Measurements from ENCODE around the gene VPS13C. TPM values are rescaled to one million over a fixed set of nuclear protein-coding genes. Genes with fewer than 3 reads are reported as not detected.

Gene VPS13C
- total RNA-seq, 1 donor from 2014 or later = 100 TPM

DNA sequence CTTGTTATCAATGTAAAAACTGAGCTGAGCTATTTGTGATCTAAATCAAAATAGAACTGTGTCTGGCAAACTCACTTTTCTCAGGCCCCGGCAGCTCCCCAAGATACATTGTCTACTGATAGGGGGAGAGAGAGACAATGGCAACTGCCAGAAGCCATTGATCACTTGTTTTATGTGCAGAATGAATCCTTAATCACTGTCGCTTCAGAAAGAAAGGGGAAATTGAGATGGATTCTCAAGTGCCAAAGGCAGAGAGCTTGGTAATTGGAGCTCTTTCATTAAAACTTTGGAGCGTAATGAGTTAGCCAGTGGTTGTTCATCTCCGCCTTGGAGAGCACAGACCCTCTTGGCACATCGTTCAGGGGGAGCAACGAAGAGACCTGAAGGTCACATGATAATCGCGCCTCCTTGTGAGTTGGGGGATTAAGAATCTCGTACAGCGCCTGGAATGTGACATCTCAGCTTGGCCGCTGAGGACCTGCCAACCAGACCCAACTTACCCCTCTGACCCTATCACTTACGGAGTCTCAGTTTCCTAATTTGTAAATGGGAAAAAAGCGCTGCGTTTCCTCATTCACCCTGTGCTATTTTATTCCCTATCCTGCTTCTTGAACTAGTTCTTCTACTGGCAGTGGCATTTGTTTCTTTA lies 252.8 kb downstream of the VPS13C start:
- Histone ChIP-seq H3K27ac (no peak overlapping the region), H3K9me3 (no peaks in the 10 kb centered on the region), H3K4me1 (no peaks in the 10 kb centered on the region), H3K4me3 (no peak overlapping the region), H3K36me3 (no peaks in the 10 kb centered on the region), H3K27me3 (ENCODE audit: low read depth) (no peaks in the 10 kb centered on the region)
- DNase-seq (no peak), ATAC-seq (no peak)
- intact Hi-C loops (cut with DNase I) = no loop called here
- TF ChIP-seq, protein P1, sequence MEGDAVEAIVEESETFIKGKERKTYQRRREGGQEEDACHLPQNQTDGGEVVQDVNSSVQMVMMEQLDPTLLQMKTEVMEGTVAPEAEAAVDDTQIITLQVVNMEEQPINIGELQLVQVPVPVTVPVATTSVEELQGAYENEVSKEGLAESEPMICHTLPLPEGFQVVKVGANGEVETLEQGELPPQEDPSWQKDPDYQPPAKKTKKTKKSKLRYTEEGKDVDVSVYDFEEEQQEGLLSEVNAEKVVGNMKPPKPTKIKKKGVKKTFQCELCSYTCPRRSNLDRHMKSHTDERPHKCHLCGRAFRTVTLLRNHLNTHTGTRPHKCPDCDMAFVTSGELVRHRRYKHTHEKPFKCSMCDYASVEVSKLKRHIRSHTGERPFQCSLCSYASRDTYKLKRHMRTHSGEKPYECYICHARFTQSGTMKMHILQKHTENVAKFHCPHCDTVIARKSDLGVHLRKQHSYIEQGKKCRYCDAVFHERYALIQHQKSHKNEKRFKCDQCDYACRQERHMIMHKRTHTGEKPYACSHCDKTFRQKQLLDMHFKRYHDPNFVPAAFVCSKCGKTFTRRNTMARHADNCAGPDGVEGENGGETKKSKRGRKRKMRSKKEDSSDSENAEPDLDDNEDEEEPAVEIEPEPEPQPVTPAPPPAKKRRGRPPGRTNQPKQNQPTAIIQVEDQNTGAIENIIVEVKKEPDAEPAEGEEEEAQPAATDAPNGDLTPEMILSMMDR (IDR thresholded peaks at IDR 0.05) = no peak

Other genes with a start within 250 kb of the VPS13C start
- gene C2CD4A, start 6.5 kb upstream of the VPS13C start, total RNA-seq = 0.18 TPM
- gene C2CD4B, start 104.8 kb upstream of the VPS13C start, total RNA-seq = 2.6 TPM

Measured in lower lobe of right lung (tissue), 2 donors.